A204.1 (cell line): ENCODE measurements around the gene CD53.

Experiments used
- FAIRE-seq: peaks from 2 replicates; lab custom pipeline; 2012; peaks lifted over from hg19 to GRCh38; lab: Jason Lieb, UNC

The CD53 gene

GRCh38 chr1:110876748-110877341 lies 3.9 kb downstream of the CD53 start:
- FAIRE-seq, result no peak

DNA sequence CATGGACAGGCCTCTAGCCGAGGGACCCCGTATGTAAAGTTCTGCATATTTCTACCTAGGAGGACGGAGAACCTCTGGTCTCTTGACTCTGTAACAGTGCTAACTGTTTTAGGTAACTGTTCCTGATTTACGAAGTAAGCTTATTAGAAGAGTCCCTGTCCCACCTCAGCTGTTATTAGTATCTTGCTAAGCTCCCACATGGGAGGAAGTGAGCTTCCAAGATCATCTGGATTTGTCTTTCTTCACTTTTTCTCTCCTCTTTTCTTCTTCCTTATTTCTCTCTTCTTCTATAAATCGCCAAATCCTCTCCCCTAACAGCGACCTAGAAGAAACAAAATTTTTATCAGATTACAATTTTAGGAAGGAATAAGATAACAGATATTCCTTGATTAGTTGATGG lies 4.4 kb downstream of the CD53 start:
- FAIRE-seq, result no peak

DNA sequence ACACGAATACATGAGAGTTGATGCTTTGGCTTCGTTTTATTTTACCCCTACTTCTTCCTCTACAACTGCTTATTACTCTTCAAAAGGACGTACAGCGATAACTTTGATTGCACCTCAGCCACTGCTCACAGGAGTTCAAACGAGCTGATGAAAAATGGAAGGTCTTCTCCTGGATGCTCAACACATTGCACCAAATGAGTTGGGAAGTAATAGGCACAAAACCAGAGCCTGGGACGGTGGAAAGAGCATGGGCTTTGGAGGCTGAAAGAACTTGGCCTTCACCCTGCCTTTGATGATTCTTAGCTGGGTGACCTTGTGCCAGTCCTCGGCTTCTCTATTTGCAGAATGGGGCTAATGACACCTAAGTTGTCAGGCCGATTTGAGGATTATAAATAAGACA lies 4.8 kb downstream of the CD53 start:
- no peak for FAIRE-seq

GRCh38 chr1:110878591-110878990 lies 5.6 kb downstream of the CD53 start:
- FAIRE-seq, result no peak

GRCh38 chr1:110878993-110879392 lies 6.0 kb downstream of the CD53 start:
- no peak for FAIRE-seq

DNA sequence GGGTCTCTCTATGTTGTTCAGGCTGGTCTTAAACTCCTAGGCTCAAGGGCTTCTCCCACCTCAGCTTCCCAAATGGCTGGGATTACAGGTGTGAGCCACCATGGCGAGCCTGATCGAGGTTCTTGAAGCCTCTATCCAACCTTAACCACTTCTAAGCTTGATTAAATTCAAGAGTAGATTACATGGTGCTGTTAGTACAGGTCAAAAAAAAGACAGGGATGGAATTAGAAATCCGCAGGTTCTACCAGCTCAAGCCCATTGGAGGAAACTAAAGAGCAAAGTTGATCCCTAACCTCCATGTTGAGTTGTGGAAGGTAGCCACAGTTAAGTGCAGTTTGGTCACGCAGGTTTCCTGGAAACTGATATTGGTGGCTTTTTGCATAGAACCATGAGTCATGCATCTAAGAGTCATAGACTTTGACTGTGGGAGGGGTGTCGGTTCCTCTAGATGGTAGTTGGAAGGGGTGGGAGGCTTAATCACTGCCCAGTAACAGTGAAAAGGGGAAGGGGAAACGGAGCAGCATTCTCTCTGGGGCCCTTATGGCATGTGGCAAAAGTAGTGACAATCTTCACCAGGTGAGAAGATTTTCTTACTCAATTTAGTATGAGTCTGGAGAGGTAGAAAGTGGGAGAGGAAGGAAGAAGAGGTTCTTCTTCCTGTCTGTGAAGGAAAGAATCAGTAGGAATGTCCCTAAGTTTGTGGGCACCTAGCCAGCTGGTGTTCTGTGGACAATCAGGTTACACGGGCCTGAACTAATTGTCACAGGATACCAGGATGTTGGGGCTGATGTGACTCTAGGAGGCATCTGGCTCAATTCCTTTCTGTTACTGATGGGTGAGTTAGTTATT lies 7.0 kb downstream of the CD53 start:
- FAIRE-seq, result no peak

DNA sequence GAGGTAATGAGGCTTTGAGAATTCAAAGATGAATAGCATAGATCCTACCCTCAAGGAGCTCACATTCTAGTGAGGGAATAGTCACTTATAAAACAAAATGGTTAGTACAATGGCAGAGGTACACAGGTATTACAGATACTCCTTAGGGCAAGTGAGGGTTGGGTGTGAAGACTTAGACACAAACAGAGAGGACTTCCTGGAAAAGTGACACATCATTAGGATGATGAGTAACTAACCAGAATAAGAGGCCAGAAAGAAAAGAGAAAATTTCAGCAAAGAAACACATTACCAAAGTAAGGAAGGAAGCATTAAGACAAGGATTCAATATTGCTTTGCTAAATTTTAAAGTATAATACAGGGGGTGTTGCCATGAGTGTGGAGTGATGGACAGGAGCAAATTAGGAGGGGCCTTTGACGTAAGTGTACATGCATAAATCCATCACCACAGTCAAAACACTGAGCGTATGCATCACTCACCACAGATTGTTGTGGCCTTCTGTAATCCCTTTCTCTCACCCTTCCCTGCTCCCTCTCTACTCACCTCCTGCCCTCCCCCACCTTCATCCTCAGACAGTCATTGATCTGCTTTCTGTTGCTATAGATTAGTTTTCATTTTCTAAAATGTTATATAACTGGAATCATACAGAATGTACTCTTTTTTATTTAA lies 7.9 kb downstream of the CD53 start:
- FAIRE-seq, result no peak

- no peak for FAIRE-seq
Measured at GRCh38 chr1:110888049-110888448, 15.1 kb downstream of the CD53 start.

- FAIRE-seq, result no peak
Measured at GRCh38 chr1:110888641-110889040, 15.7 kb downstream of the CD53 start.

- no peak for FAIRE-seq
Measured at GRCh38 chr1:110890474-110891196, 17.7 kb downstream of the CD53 start.

GRCh38 chr1:110893908-110894490 lies 21.1 kb downstream of the CD53 start:
- no peak for FAIRE-seq

- FAIRE-seq, result no peak
Measured at GRCh38 chr1:110896090-110896489, 23.1 kb downstream of the CD53 start.

DNA sequence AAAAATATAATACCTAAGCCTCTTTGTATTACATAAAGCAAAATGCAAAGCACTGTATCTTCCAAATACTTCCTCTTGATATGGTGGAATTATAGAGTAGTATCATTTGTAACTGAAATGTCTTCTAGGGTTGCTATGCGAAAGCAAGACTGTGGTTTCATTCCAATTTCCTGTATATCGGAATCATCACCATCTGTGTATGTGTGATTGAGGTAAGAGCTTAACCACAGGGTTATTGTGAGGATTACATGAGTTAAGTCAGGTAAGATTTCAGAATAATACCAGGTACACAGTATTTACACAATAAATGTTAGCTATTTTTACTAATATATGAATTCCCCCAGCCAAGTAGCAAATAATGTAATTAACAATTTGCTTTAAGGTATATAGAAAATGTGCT lies 24.7 kb downstream of the CD53 start:
- no peak for FAIRE-seq

- no peak for FAIRE-seq
Measured at GRCh38 chr1:110898734-110899457, 25.9 kb downstream of the CD53 start.

DNA sequence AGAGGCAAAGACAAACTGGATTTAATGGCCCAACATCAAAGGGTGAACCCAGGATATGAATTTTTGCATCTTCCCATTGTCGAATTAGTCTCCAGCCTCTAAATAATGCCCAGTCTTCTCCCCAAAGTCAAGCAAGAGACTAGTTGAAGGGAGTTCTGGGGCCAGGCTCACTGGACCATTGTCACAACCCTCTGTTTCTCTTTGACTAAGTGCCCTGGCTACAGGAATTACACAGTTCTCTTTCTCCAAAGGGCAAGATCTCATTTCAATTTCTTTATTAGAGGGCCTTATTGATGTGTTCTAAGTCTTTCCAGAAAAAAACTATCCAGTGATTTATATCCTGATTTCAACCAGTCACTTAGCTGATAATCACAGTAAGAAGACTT lies 26.5 kb downstream of the CD53 start:
- no peak for FAIRE-seq

DNA sequence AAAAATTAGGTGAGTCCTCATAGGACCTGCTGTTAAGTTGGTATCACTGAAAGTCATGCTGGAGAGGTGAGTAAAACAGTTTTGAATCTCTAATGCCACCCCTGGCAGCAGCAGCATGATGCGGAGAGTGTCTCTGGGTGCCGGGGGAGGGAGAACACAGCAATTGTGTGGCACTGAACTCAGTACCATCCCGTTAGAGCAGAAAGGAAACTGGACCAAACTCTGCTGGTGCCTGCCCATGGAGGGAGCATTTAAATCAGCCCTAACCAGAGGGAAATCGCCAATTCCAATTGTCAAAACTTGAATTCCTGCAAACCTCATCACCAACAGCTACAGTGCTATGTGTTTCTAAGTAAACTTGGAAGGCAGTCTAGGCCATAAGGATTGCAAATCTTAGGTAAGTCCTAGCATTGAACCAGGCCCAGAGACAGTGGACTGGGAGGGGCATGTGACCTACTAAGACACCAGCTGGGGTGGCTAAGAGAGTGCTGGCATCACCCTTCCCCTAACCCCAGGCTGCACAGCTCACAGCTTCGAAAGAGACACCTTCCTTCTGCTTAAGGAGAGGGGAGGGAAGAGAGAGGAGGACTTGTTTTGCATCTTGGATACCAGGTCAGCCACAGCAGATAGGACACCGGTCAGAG lies 30.0 kb downstream of the CD53 start:
- no peak for FAIRE-seq

- no peak for FAIRE-seq
Measured at GRCh38 chr1:110903853-110904500, 31.0 kb downstream of the CD53 start.

- FAIRE-seq, result no peak
Measured at GRCh38 chr1:110912784-110913183, 39.8 kb downstream of the CD53 start.

DNA sequence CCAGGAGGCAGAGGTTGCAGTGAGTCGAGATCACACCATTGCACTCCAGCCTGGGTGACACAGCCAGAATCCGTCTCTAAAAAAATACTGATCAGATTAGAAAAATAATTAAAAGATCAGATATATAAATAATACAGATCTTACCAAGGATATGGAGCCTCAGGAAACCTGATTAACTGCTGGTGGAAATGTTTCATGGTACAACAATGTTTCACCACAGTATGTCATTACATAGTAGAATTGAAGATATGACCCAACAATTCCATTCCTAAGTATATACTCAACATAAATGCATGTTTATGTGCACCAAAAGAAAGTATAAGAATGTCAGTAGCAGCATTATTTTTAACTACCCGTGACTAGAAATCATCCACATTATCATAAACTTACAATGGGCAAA lies 41.7 kb downstream of the CD53 start:
- no peak for FAIRE-seq

GRCh38 chr1:110915804-110916203 lies 42.9 kb downstream of the CD53 start:
- no peak for FAIRE-seq

DNA sequence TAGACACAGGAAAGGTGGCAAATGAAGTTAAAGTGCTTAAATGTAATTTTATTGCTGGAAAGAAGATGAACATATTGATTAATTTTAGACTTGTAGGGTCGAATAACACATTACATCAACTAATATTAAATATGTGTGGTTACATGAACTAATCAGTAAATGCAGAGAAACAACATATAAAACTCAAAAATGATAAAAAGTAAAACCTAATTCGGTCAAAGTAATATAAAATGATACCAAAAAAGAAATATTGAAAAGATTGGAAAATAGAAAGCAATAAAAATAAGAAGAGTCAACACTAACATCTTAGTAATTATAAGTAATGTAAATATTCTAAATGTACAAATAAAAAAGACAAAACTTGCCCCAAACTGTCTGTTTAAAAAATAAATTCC lies 43.3 kb downstream of the CD53 start:
- peak; percentile 87 for FAIRE-seq
